ENCODE data around the gene PUS1. TPM values are rescaled to one million over a fixed set of nuclear protein-coding genes. Genes with fewer than 3 reads are reported as not detected.
"Not testable (repeated sequence)": the region's sequence is repeated elsewhere in the genome, so short reads cannot be mapped to it uniquely, and the experiment has no call there.

The PUS1 gene
- total RNA-seq, 1 experiment from 2014 or later = 117 TPM

DNA sequence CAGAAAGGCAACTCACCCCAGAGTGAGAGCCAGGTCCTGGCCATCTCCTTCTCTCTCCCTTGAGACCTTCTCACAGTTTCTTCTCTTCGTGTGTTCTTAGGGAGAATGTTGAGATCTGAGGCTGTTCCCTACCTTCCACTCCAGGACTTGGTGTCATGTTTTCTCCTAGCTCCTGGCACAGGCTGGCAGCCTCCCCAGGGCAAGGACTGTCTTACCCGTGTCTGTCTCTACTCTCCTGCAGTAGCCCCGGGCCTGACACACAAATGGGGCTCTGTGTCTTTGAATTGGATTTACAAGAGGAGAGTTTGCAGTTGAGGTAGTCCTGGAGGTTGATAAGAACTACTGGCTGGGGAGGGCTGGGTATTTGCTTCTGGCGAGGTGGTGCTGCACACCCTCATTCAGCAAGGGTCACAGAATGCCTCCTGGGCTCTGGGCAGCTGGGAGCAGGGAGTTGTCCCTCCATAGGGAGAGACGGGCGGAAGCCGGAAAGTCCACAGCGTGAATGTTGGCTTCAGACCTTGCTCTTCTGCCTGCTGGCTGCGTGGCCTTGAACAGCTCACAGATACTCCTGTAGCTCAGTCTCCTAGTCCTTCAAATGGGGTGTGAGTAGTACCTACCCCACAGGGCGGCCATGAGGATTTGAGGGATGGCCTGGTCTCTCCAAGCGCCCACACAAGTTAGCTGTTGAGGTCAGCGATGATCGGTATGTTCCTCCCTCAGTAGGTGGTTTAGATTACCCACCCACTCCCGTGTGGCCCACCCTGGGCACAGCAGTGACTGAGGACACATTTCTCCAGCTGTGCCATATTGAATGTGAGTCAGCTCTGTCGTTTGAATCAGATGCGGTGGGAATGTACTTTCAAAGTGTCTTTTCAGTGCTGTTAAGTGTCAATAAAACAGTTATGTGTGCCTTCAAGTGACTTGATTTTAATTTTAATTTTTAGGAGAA lies 30.8 kb downstream of the PUS1 start:
- Histone ChIP-seq H4K91ac (ENCODE audit: insufficient read length, low read depth, low read length) (no peak overlapping the region), H3K27me3 (ENCODE audit: insufficient read depth, low read length) (no peaks in the 10 kb centered on the region), H3K79me2 (ENCODE audit: insufficient read depth, low read length) (peaks cover 5% of the 10 kb centered on the region; the same call in 1 of the 2 replicates), H4K5ac (ENCODE audit: insufficient read length, low read depth, low read length) (no peak overlapping the region), H2BK12ac (ENCODE audit: insufficient read length, low read depth, low read length) (no peak overlapping the region), H3K79me1 (ENCODE audit: insufficient read depth, low read depth, low read length, poor library complexity, severe bottlenecking) (peaks cover 4% of the 10 kb centered on the region), H3K4ac (ENCODE audit: low read depth, low read length) (no peak overlapping the region), H3K4me1 (ENCODE audit: insufficient read depth, low read length) (no peaks in the 10 kb centered on the region), H3K56ac (ENCODE audit: insufficient read length, low read depth, low read length) (no peak overlapping the region), H3K4me2 (ENCODE audit: insufficient read depth, insufficient read length, low read length) (no peak overlapping the region), H2BK15ac (ENCODE audit: low read depth, low read length) (no peak overlapping the region), H4K20me1 (ENCODE audit: control insufficient read depth, insufficient read depth, insufficient read length) (no peaks in the 10 kb centered on the region), H4K8ac (replicated peaks; ENCODE audit: insufficient read length, low read depth, low read length) (no peak overlapping the region), H3K9me3 (ENCODE audit: control insufficient read depth, low read depth, low read length) (no peaks in the 10 kb centered on the region), H2BK20ac (ENCODE audit: low read depth, low read length, poor library complexity, severe bottlenecking) (no peak overlapping the region), H3K23me2 (ENCODE audit: insufficient read length, low read depth, low read length, poor library complexity, severe bottlenecking) (no peaks in the 10 kb centered on the region), H3K14ac (ENCODE audit: insufficient read depth, low read length) (no peak overlapping the region), H2AFZ (ENCODE audit: low read length) (no peak overlapping the region), H2BK5ac (ENCODE audit: insufficient read length, low read length) (no peak overlapping the region), H3K23ac (ENCODE audit: insufficient read length, low read depth, low read length) (no peak overlapping the region), H3K9ac (ENCODE audit: extremely low read depth, insufficient read length, low read length) (no peak overlapping the region), H3T11ph (ENCODE audit: low read length) (no peak overlapping the region), H3K18ac (ENCODE audit: insufficient read length, low read depth, low read length) (no peak overlapping the region), H3K27ac (ENCODE audit: insufficient read length, low read depth, low read length) (no peak overlapping the region), H2AK5ac (ENCODE audit: insufficient read length, low read length) (no peak overlapping the region), H2BK120ac (ENCODE audit: low read depth, low read length, poor library complexity, severe bottlenecking) (no peak overlapping the region)
- Mint-ChIP-seq H3K27ac (peak overlapping the region; percentile 58 to 93 (median 83); a peak in 6 of 7 replicates), H3K36me3 (ENCODE audit: insufficient read depth in 1 of 3, low read depth in 3 of 3) (peaks cover 4 to 21% (median 14%) of the 10 kb centered on the region in 3 experiments; a peak in 6 of 7 replicates), H3K27me3 (ENCODE audit: low read depth) (no peaks in the 10 kb centered on the region), H3K9me3 (no peaks in the 10 kb centered on the region), H3K4me1 (peaks cover 18 to 21% of the 10 kb centered on the region in 2 experiments), H3K4me3 (no peak overlapping the region)
- TF ChIP-seq, protein P1, sequence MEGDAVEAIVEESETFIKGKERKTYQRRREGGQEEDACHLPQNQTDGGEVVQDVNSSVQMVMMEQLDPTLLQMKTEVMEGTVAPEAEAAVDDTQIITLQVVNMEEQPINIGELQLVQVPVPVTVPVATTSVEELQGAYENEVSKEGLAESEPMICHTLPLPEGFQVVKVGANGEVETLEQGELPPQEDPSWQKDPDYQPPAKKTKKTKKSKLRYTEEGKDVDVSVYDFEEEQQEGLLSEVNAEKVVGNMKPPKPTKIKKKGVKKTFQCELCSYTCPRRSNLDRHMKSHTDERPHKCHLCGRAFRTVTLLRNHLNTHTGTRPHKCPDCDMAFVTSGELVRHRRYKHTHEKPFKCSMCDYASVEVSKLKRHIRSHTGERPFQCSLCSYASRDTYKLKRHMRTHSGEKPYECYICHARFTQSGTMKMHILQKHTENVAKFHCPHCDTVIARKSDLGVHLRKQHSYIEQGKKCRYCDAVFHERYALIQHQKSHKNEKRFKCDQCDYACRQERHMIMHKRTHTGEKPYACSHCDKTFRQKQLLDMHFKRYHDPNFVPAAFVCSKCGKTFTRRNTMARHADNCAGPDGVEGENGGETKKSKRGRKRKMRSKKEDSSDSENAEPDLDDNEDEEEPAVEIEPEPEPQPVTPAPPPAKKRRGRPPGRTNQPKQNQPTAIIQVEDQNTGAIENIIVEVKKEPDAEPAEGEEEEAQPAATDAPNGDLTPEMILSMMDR (conservative IDR thresholded peaks at IDR 0.05) = no peak
- WGBS (ENCODE audit: extremely low coverage, insufficient read length, low lambda C conversion rate) = no CpG with 5 or more reads among the region's 16 CpGs
- no peak for DNase-seq

DNA sequence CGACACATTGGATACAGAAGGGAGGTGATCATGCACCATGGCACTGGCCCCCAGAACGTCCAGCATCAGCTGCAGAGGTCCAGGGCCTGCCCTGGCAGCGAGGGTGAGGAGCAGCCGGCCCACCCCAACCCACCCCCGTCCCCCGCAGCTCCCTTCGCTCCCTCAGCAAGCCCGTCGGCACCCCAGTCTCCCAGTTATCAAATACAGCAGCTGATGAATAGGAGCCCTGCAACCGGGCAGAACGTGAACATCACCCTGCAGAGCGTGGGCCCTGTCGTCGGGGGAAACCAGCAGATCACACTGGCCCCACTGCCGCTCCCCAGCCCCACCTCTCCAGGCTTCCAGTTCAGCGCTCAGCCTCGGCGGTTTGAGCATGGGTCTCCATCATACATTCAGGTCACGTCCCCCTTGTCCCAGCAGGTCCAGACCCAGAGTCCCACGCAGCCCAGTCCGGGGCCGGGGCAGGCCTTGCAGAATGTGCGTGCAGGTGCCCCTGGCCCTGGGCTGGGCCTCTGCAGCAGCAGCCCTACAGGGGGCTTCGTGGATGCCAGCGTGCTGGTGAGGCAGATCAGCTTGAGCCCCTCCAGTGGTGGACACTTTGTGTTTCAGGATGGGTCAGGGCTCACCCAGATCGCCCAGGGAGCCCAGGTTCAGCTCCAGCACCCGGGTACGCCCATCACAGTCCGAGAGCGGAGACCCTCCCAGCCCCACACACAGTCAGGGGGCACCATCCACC lies 31.7 kb downstream of the PUS1 start:
- not testable (repeated sequence) for H3K9me3 Mint-ChIP-seq; H3K27ac ChIP-seq (ENCODE audit: insufficient read length, low read depth, low read length)

More for the DNA sequence above, 31.7 kb downstream of the PUS1 start:
- not testable (repeated sequence) for H4K5ac ChIP-seq (ENCODE audit: insufficient read length, low read depth, low read length); H4K20me1 ChIP-seq (ENCODE audit: control insufficient read depth, insufficient read depth, insufficient read length); H3K23me2 ChIP-seq (ENCODE audit: insufficient read length, low read depth, low read length, poor library complexity, severe bottlenecking); H3K27me3 Mint-ChIP-seq (ENCODE audit: low read depth); H3T11ph ChIP-seq (ENCODE audit: low read length); H2BK12ac ChIP-seq (ENCODE audit: insufficient read length, low read depth, low read length); H3K18ac ChIP-seq (ENCODE audit: insufficient read length, low read depth, low read length); H3K4me3 Mint-ChIP-seq; H3K79me2 ChIP-seq (ENCODE audit: insufficient read depth, low read length); H2BK120ac ChIP-seq (ENCODE audit: low read depth, low read length, poor library complexity, severe bottlenecking); H3K4me2 ChIP-seq (ENCODE audit: insufficient read depth, insufficient read length, low read length); DNase-seq; H2AK5ac ChIP-seq (ENCODE audit: insufficient read length, low read length); H3K27me3 ChIP-seq (ENCODE audit: insufficient read depth, low read length); H2BK15ac ChIP-seq (ENCODE audit: low read depth, low read length); H3K9me3 ChIP-seq (ENCODE audit: control insufficient read depth, low read depth, low read length); H3K56ac ChIP-seq (ENCODE audit: insufficient read length, low read depth, low read length); H2AFZ ChIP-seq (ENCODE audit: low read length); H4K91ac ChIP-seq (ENCODE audit: insufficient read length, low read depth, low read length); H4K8ac ChIP-seq (replicated peaks; ENCODE audit: insufficient read length, low read depth, low read length); H3K4me1 ChIP-seq (ENCODE audit: insufficient read depth, low read length); H3K4ac ChIP-seq (ENCODE audit: low read depth, low read length); H3K23ac ChIP-seq (ENCODE audit: insufficient read length, low read depth, low read length); H3K14ac ChIP-seq (ENCODE audit: insufficient read depth, low read length); H3K9ac ChIP-seq (ENCODE audit: extremely low read depth, insufficient read length, low read length); H2BK5ac ChIP-seq (ENCODE audit: insufficient read length, low read length); H3K79me1 ChIP-seq (ENCODE audit: insufficient read depth, low read depth, low read length, poor library complexity, severe bottlenecking); H2BK20ac ChIP-seq (ENCODE audit: low read depth, low read length, poor library complexity, severe bottlenecking)
- WGBS (ENCODE audit: extremely low coverage, insufficient read length, low lambda C conversion rate) = no CpG with 5 or more reads among the region's 30 CpGs
- Mint-ChIP-seq H3K36me3 (ENCODE audit: insufficient read depth in 1 of 3, low read depth in 3 of 3) (peaks cover 4 to 23% (median 18%) of the 10 kb centered on the region in 3 experiments; a peak in 6 of 7 replicates), H3K4me1 (peaks cover 18 to 23% of the 10 kb centered on the region in 2 experiments), H3K27ac (peak overlapping the region in 1 of 3 experiments; percentile 83; a peak in 2 of 7 replicates)

All from H9 (cell line).